GM19193 (cell line): ENCODE measurements around the gene CKB.

Experiments used
- POLR2A ChIP-seq: IDR thresholded peaks from 4 replicates; pipeline ENCODE4 v1.6.1; 2011; ENCODE audit not compliant: insufficient read depth, insufficient read length; ENCODE audit errors: extremely low read depth

The CKB gene

DNA sequence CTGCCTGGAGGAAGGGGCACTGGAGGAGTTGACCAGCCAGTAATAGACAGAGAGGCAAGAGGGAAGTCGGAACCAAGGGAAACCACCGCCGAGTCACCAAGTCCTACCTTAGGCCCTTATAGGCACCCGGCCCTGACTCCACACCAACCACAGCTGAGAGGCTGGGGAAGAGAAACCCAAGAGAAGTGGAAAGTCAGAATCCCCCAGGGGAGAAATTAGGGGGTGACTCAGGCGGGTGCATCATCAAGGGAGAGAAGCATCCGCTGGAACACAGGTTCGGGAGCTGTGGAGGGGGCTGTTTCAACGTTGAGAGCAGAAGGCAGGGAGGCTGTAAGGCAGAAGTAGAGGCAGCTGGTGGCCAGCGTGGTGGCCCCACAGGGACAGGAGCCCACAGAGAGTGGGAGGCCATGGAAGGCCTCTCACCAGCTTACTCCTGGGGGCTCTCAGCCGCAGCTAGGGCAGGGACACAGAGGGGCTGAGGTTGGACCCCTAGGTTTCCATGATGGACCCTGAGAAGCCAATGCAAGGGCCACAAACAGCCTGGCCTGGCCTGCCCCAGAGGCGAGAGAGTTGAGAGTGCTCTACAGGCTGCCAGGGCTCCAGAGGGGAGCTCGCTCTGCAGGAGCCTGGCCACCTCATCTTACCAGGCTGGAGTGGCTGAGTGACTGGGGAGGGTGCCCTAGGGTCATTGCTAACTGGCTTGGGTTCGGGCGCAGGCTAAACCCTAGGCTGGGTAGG, 4.9 kb upstream of the CKB start:
- TF ChIP-seq POLR2A, result peak; percentile 52

DNA sequence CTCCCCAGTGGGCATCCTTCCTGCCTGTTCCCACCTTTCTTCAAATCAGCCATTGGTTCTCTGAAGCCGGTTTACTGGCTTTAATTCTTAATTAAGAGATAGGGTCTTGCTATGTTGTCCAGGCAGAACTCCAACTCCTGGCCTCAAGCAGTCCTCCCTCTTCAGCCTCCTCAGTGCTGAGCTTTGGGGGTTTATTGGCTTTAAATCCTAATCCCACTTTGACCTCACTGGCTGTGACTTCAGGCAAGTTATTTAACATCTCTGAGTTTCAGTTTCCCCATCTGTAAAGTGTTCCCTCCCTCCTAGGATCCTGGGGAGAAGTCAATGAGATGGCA, 4.3 kb upstream of the CKB start:
- no peak for TF ChIP-seq POLR2A

DNA sequence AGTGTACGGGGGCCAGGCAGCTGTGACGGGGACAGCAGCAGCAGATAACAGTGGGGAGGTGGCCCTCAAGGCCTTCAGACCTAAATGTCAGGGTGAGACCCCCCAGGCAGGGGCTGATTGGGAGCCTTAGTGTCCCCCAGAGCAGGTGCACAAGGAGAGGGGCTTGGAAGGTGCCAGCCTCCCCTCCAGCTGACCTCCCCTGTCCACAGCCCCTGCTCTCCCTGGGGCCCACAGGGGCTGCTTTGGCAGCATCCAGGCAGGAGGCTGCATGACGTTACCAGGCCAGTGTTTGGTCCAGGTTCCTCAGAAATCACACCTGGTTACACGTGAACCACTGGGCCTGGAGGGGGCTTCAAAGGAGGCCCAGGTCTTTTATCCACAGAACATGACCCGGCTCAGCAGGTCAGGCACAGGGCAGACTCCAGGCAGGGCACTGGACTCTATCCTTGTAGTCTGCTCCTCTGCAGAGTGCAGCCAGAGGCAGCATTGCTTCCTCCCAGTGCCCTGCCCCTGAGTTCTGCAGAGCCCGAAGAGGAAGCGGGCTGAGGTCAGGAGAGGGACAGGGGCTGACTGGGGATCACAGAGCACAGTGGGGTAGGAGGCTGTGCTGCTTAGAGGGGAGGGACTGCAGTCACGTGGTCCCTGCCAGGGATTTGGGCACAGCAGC, 3.8 kb upstream of the CKB start:
- TF ChIP-seq POLR2A, result no peak

DNA sequence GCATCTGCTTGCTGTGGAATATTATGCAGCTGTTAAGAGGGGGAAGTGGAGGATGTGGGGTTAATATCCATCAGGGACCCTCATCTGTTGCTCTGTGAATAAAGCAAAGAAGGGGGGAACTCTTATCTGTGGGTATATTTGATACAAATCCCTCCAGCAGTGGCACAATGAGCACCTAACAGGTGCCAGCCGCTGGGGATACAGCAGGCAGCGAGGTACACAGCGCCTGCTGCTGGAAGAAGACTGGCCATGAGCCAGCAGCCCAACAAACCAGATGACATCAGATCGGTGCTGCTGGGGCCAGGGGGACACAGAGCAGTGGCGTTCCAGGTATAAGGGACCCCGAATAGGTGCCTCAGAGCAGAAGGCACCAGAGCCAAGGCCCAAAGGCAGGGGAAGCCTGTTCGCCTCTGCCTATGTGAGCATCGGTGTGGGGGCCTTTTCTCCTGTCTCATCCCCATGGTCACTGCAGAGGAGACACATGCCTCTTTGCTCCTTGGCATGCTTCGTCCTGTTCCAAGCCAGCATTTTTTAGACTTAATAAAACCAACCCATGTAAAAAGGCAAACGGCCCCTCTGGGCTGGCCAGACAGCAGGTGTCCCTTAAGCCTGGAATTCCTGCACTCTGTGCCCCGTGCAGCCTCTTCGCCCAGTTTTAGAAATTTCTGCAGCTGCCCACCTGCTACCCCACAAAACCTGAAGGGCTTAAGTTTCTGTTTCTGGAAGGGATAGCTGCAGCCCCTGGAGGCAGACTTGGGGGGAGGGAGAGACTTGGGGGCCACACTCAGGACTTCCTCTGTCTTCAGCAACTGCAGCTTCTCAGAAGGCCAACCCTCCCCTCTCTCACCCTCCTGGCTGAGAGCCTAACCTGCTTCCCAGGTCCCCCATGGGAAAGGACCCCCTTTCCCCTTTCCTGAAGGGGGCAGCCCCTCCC, 1.6 kb upstream of the CKB start:
- no peak for TF ChIP-seq POLR2A

DNA sequence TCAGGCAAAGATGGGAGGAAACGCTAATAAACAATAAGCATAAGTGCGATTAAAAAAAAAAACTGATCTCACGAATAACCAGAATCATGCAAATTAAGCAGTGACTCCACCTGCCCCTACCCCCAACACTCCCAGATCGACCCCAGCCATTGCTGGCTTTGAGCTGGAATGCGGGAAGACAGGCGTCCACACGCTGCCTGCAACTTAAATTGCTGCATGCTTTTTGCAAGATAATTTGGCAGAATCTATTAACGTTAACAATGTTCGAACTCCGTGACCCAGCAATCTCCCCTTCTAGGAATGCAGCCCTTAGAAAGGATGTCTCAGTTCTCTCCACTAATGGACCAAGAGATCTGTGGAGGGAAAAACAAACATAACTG, 935 bp upstream of the CKB start:
- no peak for TF ChIP-seq POLR2A

DNA sequence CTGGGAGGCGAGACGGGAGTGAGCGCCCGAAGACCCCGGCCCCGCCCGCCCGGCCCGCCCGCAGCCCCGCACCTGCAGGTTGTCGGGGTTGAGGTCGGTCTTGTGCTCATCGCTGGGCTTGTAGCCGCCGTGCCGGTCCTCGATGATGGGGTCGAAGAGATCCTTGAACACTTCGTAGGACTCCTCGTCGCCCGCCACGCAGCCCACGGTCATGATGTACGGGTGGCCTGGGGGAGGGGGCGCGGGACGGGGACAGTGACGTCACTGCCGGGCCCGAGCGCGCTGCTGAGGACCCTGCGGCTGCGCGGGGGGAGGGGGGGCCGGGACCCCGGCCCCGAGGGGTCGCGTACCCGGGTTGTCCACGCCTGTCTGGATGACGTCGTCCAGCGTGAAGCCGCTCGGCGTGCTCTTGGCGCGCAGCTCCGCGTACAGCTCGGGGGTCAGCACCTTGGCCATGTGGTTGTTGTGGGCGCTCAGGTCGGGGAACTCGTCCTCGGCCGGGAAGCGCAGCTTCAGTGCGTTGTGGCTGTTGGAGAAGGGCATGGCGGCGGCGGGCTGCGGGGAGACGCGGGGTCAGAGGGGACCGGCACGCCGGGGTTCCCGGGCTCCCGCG, 573 bp downstream of the CKB start:
- no peak for TF ChIP-seq POLR2A

DNA sequence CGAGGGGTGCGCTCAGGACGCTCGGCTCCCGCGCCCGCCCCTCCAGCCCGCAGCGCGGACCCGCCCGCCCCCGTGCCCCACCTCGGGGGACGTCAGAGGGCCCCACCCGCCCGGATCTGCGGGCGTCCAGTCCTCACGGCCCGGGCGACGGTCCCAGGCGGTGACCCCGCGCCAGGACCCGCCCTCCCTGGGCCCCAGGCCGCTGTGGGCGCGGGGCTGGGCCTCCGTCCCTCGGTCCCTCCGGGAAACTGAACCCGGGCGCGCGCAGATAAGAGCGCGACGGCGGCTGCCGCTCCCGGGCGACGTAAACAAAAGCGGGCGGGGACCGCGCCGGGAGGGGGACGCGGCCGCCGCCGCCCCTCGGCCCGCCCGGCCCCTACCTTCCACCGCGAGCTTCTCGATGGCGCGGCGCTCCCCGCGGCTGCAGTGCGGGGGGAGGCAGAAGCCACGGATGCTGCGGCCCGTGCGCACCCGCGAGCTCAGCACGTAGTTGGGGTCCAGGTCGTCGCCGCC, 1.1 kb downstream of the CKB start:
- TF ChIP-seq POLR2A, result no peak

DNA sequence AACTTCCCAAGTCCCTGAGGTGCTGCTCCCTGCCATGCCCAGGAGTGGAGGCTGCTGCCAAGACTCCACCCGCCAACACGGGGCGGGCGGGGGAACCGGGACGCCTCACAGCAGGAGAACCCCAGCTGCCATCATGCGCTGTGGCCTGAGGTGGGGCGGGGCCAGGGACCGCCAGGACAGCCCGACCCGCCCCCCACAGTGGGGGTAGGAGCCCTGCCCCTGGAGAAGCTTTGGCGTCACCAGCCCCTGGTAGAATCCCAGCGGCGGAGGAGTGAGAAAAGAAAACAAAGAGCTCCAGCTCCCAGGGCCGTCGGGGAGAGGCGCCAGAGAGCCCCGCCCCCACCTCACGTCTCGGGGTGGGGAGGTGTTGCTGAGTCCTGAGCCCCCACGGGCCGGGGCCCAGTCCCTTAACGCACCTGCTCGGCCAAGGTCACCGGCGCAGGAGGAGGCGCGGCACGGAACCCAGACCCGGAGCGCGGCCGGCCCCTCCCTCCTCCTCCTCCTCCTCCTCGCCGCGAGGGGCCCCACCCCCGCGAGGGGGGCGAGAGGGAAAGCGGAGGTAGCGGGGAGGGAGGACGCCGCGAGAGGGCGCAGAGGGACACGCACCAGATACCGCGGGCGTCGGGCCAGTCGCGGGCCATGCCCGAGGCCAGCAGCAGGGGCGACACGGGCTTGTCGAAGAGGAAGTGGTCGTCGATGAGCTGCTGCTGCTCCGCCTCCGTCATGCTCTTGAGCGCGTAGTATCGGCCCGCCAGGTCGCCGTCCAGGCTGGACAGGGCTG, 1.8 kb downstream of the CKB start:
- TF ChIP-seq POLR2A, result no peak

DNA sequence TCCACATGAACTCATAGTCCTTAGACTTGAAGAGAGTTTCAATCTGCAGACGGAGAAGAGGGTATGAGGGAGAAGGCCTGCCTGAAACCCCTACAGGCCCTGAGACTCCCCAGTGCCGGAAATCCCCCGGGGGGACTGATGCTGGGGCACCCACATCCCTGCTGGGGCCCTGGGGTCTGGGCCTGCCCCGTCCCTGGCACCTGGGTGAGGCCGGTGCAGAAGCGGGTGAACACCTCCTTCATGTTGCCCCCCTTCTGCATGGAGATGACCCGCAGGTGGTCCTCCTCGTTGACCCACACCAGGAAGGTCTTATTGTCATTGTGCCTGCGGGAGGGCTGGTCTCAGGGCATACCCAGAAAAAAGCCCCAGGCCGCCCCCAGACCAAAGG, 2.4 kb downstream of the CKB start:
- TF ChIP-seq POLR2A, result no peak

DNA sequence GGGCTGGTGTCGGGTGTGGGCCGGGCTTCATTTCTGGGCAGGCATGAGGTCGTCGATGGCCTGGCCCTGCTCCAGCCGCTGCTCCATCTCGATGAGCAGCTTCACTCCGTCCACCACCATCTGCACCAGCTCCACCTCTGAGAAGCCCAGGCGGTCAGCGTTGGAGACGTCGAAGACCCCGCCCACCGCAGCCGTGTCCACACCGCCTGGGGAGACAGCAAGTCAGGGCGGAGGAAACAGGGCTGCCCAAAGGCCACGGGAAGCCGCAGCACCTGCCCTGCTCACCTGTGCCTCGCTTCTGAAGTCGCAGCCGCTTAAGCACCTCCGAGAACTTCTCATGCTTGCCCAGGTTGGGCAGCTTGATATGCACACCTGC, 2.8 kb downstream of the CKB start:
- no peak for TF ChIP-seq POLR2A

DNA sequence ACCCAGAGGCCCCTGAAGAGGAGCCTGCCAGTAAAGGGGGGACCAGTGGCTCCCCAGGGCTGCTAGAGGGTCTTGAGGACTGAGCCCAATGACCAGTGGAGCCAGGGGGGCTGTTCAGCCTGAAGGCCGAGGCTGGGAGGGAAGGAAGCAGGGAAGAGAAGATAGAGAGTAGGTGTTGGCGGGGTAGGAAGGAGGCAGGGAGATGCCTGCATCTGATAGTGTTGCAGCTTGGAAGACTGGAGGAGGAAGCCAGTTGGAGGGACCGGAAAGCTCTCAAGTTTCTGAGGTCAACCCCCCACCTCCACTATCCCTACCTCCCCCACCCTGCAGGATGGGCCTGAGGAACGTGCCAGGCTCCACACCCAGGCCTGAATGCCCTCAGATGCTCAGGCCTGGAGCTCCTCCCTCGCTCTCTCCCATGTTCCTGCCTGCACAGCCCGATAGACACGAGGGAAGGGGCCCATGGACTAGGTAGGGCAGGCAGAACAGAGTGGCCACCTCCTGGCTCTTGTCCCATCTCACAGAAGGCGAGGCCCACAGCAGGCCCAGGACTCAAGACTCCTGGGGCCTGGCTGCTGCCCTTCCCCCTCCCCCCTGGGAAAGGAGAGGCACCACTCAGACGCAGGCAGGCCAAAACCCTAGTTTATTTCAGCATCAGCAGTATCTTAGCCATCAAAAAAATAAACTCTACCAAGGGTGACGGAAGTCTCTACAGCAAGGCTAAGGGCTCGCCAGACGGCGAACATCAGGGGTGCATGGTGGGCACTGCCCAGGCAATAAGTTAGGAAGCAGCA, 3.4 kb downstream of the CKB start:
- TF ChIP-seq POLR2A, result no peak

DNA sequence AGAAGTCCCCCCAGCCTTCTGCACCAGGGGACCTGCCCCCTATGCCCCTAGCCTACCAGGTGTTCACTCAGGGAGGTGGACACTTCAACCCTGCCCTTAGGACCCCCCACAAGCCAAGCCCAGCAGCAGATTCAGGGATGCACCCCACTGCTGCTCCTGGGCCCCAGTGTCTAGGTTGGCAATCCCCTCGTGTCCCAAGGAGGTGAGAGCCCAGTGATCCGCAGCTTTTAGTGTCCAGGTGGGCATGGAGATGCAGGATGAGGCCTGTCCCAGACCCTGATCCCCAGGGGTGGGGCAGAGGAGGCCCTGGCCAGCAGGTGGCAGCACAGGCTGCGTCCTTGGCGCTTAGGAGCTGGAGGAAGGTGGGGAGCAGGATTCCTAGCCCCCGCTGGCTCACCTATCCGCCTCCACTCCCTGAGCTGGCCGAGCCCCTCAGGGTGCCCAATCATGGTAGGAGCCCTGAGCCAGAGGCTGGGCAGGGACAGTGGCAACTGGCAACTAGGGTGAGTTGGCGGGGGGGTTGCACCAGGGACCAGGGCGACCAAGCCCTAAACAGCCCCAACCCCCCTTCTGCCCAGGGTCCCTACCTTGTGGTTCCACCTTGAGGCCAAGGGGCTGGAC, 4.1 kb downstream of the CKB start:
- no peak for TF ChIP-seq POLR2A
